A673 (cell line): ENCODE data around the gene CCT2. TPM values are rescaled to one million over a fixed set of nuclear protein-coding genes. Genes with fewer than 3 reads are reported as not detected.

Experiments used
- BruUV-seq: library from RNA; stranded (reverse); fragments of 400-500 nt; replicated peaks from 2 replicates; lab custom pipeline; 2021; lab: Mats Ljungman, UMichigan
- CTCF ChIA-PET: fragments of 300-600 bp; sonication (Branson Sonifier 250); formaldehyde crosslinking; loops from one replicate; lab custom pipeline; 2022; ENCODE audit warnings: antibody characterized with exemption; lab: Charles Lee
- POLR2A ChIA-PET: fragments of 300-600 bp; sonication (Branson Sonifier 250); formaldehyde crosslinking; loops from one replicate; lab custom pipeline; 2022; ENCODE audit warnings: antibody characterized with exemption; ENCODE audit not compliant: low non-redundant PET; lab: Charles Lee
- DNase-seq: peaks from one replicate; pipeline ENCODE4 v3.0.0-alpha.2; 2015; ENCODE audit warnings: low spot score
- H3K27ac ChIP-seq: fragments of 200-600 bp; sonication (generic); 2 replicates; pipeline ENCODE4 v1.5.1; 2016; ENCODE audit warnings: mixed run types, low read depth, mild to moderate bottlenecking, mixed read lengths, antibody characterized with exemption, low read length; ENCODE audit not compliant: poor library complexity, severe bottlenecking
- H3K27me3 ChIP-seq: fragments of 200-600 bp; sonication (generic); replicated peaks from 2 replicates; pipeline ENCODE4 v1.6.1; 2017; ENCODE audit warnings: mixed run types, low read depth, mild to moderate bottlenecking, mixed read lengths, antibody characterized with exemption, low read length; ENCODE audit not compliant: insufficient read depth, poor library complexity
- H3K36me3 ChIP-seq: fragments of 200-600 bp; sonication (generic); 2 replicates; pipeline ENCODE4 v1.6.1; 2016; ENCODE audit warnings: mixed run types, mild to moderate bottlenecking, mixed read lengths, antibody characterized with exemption, low read length; ENCODE audit not compliant: insufficient read depth, poor library complexity, severe bottlenecking
- H3K4me1 ChIP-seq: fragments of 200-600 bp; sonication (generic); 2 replicates; pipeline ENCODE4 v1.6.1; 2017; ENCODE audit warnings: mixed run types, mild to moderate bottlenecking, mixed read lengths, antibody characterized with exemption, low read length; ENCODE audit not compliant: insufficient read depth, poor library complexity, severe bottlenecking
- H3K4me3 ChIP-seq: fragments of 200-600 bp; sonication (generic); 2 replicates; pipeline ENCODE4 v1.5.1; 2016; ENCODE audit warnings: low read depth, mixed run types, mild to moderate bottlenecking, mixed read lengths, low read length; ENCODE audit not compliant: poor library complexity, severe bottlenecking
- H3K9me3 ChIP-seq: fragments of 200-600 bp; sonication (generic); 2 replicates; pipeline ENCODE4 v1.6.1; 2016; ENCODE audit warnings: mixed run types, low read depth, mild to moderate bottlenecking, mixed read lengths, antibody characterized with exemption, low read length; ENCODE audit not compliant: poor library complexity, severe bottlenecking
- EZH2 ChIP-seq: fragments of 200-600 bp; sonication (generic); IDR thresholded peaks from 2 replicates; pipeline ENCODE4 v1.6.1; 2017; ENCODE audit warnings: borderline replicate concordance, low read depth, mild to moderate bottlenecking, mixed read lengths, antibody characterized with exemption, low read length; ENCODE audit not compliant: poor library complexity, severe bottlenecking
- intact Hi-C: fragments of 100-400 bp; cut with micrococcal nuclease; formaldehyde crosslinking; loops from one replicate; pipeline ENCODE4 v1.10.0; 2022; ENCODE audit not compliant: unreplicated experiment
- total RNA-seq: library from RNA; stranded (reverse); gene quantifications from 2 replicates; pipeline ENCODE4 v1.2.3, GENCODE V29; 2021
- TF ChIP-seq, protein P1 (sequence below): fragments of 300-800, 200-600 bp; sonication (generic); conservative IDR thresholded peaks from 2 replicates; pipeline ENCODE4 v1.5.1; 2017; ENCODE audit warnings: low read depth, mild to moderate bottlenecking, antibody characterized with exemption, low read length, moderate library complexity, mixed read lengths

Gene CCT2
- total RNA-seq, 1 experiment from 2014 or later: 566 TPM

DNA sequence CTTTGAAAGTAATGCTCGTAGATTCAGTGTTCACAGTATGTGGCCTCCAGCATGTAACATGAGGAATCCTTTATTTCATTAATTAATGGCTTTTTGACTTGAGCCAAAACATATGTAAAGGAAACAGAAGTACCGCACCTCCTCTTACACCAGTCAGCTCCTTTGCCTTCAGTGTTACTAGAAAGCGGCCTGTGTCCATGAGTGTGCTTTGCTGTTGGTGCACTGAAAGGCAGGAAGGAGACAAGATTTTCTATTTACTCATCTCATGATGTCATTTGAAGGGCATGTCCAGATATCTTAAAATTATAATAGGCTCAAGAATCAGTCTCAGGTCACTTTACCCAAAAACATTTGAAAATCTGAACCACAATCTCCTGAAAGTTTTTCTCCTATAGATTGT, 9.9 kb upstream of the CCT2 start:
- CTCF ChIA-PET: no interaction called here
- peaks cover 21% of the 10 kb centered on the region for H3K36me3 ChIP-seq
- no peaks in the 10 kb centered on the region for H3K9me3 ChIP-seq
- POLR2A ChIA-PET: no interaction called here
- no peak for DNase-seq
- intact Hi-C loops: loop anchor here (10.0 kb wide), 1 partner anchor 221 kb away; the partner anchor contains the start of gene YEATS4
- no TSS peak for BruUV-seq
- no peak for TF ChIP-seq EZH2
- TF ChIP-seq, protein P1, sequence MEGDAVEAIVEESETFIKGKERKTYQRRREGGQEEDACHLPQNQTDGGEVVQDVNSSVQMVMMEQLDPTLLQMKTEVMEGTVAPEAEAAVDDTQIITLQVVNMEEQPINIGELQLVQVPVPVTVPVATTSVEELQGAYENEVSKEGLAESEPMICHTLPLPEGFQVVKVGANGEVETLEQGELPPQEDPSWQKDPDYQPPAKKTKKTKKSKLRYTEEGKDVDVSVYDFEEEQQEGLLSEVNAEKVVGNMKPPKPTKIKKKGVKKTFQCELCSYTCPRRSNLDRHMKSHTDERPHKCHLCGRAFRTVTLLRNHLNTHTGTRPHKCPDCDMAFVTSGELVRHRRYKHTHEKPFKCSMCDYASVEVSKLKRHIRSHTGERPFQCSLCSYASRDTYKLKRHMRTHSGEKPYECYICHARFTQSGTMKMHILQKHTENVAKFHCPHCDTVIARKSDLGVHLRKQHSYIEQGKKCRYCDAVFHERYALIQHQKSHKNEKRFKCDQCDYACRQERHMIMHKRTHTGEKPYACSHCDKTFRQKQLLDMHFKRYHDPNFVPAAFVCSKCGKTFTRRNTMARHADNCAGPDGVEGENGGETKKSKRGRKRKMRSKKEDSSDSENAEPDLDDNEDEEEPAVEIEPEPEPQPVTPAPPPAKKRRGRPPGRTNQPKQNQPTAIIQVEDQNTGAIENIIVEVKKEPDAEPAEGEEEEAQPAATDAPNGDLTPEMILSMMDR: no peak
- no peak overlapping the region for H3K27ac ChIP-seq
- H3K4me1 ChIP-seq: no peaks in the 10 kb centered on the region
- no peak overlapping the region for H3K4me3 ChIP-seq
- no peaks in the 10 kb centered on the region for H3K27me3 ChIP-seq

DNA sequence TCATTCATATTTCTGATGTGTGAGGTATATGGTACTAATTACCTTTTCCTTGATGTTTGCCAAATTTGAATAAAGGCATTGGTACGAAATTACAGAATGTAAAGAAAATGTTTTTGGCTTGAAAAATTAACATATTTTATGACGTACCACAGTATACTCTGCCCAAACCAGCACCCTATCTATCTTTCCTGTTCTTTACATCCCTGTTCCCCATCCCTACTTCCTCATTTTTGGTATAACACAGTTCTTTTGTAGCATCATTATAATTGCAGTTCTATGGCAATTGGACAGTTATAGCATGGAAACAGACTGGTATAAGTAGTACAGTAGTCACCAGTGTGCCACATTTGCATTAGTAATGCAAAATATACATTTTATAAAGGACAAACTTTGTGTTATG, 7.0 kb upstream of the CCT2 start:
- Histone ChIP-seq H3K4me1 (no peaks in the 10 kb centered on the region), H3K36me3 (peaks cover 11% of the 10 kb centered on the region), H3K4me3 (no peak overlapping the region), H3K9me3 (no peaks in the 10 kb centered on the region), H3K27me3 (no peaks in the 10 kb centered on the region), H3K27ac (no peak overlapping the region)
- ChIA-PET POLR2A (no interaction called here), CTCF (no interaction called here)
- DNase-seq: no peak
- no peak for TF ChIP-seq EZH2
- TF ChIP-seq, protein P1: no peak
- BruUV-seq: no TSS peak
- intact Hi-C loops: loop anchor here (10.0 kb wide), 1 partner anchor 223 kb away; the partner anchor contains the start of gene YEATS4

DNA sequence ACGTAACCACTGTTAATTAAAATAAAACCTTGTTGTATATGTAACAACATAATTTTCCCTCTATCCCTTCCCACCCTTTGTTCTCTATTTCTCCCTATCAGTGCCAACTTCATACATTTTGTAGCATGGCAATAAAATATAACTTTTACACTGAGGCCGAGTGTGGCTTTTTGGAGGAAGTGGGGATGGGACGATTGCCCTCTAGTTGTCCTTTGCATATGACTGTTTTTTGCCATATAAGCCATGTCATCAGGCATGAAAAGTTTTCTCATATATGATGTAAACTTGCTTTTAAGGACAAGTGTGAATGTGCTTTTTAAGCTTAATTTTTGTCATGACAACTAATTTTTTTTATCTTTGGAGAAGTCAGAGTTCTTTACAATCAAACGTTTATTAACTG, 6.2 kb upstream of the CCT2 start:
- TF ChIP-seq EZH2: no peak
- TF ChIP-seq, protein P1: no peak
- ChIA-PET CTCF (no interaction called here), POLR2A (no interaction called here)
- no peaks in the 10 kb centered on the region for H3K9me3 ChIP-seq
- H3K27ac ChIP-seq: no peak overlapping the region
- DNase-seq: no peak
- H3K4me1 ChIP-seq: no peaks in the 10 kb centered on the region
- BruUV-seq: no TSS peak
- H3K4me3 ChIP-seq: no peak overlapping the region
- no peaks in the 10 kb centered on the region for H3K27me3 ChIP-seq
- peaks cover 9% of the 10 kb centered on the region for H3K36me3 ChIP-seq
- intact Hi-C loops: loop anchor here (10.0 kb wide), 1 partner anchor 224 kb away; the partner anchor contains the start of gene YEATS4
